Measurements from ENCODE around the gene TNS1.

- TF ChIP-seq, protein P1, sequence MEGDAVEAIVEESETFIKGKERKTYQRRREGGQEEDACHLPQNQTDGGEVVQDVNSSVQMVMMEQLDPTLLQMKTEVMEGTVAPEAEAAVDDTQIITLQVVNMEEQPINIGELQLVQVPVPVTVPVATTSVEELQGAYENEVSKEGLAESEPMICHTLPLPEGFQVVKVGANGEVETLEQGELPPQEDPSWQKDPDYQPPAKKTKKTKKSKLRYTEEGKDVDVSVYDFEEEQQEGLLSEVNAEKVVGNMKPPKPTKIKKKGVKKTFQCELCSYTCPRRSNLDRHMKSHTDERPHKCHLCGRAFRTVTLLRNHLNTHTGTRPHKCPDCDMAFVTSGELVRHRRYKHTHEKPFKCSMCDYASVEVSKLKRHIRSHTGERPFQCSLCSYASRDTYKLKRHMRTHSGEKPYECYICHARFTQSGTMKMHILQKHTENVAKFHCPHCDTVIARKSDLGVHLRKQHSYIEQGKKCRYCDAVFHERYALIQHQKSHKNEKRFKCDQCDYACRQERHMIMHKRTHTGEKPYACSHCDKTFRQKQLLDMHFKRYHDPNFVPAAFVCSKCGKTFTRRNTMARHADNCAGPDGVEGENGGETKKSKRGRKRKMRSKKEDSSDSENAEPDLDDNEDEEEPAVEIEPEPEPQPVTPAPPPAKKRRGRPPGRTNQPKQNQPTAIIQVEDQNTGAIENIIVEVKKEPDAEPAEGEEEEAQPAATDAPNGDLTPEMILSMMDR (IDR thresholded peaks at IDR 0.05): no peak
- TF ChIP-seq POLR2A (IDR thresholded peaks at IDR 0.05): no peak
Observed at GRCh38 chr2:218003281-218003944, 618 bp upstream of the TNS1 start.

Measured in Peyer's patch (tissue), 4 donors.